Loucy (cell line): ENCODE results near the gene TFPI.

Source experiments
- EZH2phosphoT487 ChIP-seq: fragments of 200-600 bp; IDR thresholded peaks from 2 replicates; pipeline ENCODE4 v1.6.1; 2018; ENCODE audit warnings: antibody characterized with exemption, mild to moderate bottlenecking, moderate library complexity, borderline replicate concordance
- TF ChIP-seq, protein P1 (sequence below): fragments of 200-600 bp; sonication (generic); conservative IDR thresholded peaks from 2 replicates; pipeline ENCODE4 v1.5.1; 2014; ENCODE audit warnings: mild to moderate bottlenecking, antibody characterized with exemption, low read length

DNA sequence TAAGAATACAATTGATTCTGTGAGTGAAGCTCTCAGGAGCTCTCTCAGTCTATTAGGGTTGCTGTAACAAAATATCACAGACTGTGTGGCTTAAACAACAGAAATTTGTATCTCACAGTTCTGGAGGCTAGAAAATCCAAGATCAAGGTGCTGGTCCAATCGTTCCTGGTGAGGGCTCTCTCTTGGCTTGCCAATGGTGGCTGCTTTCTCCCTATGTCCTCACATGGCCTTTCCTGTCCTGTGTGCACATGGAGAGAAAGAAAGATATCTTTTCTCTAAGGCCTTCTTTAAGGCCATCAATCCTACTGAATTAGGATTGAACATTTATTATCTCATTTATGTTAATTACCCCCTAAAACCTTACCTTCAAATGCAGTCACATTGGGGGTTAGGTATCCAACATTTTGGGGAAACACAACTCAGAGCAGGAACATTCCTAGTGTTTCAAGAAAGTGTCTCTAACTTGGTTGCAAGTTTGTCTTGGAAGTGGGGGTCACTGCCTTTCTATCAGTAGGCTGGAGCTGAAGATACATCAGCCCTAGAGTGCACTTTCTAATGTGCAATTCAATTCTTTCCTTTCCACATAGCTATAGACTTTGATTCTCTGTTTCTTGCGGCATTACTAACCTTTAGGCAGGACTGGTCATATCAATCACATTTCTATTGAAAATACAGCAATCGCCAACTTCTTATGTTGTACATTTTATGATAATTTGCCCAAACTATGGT, 24.8 kb downstream of the TFPI start:
- TF ChIP-seq, protein P1, sequence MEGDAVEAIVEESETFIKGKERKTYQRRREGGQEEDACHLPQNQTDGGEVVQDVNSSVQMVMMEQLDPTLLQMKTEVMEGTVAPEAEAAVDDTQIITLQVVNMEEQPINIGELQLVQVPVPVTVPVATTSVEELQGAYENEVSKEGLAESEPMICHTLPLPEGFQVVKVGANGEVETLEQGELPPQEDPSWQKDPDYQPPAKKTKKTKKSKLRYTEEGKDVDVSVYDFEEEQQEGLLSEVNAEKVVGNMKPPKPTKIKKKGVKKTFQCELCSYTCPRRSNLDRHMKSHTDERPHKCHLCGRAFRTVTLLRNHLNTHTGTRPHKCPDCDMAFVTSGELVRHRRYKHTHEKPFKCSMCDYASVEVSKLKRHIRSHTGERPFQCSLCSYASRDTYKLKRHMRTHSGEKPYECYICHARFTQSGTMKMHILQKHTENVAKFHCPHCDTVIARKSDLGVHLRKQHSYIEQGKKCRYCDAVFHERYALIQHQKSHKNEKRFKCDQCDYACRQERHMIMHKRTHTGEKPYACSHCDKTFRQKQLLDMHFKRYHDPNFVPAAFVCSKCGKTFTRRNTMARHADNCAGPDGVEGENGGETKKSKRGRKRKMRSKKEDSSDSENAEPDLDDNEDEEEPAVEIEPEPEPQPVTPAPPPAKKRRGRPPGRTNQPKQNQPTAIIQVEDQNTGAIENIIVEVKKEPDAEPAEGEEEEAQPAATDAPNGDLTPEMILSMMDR: no peak
- no peak for TF ChIP-seq EZH2phosphoT487
